ENCODE data around the gene EMC9.

DNA sequence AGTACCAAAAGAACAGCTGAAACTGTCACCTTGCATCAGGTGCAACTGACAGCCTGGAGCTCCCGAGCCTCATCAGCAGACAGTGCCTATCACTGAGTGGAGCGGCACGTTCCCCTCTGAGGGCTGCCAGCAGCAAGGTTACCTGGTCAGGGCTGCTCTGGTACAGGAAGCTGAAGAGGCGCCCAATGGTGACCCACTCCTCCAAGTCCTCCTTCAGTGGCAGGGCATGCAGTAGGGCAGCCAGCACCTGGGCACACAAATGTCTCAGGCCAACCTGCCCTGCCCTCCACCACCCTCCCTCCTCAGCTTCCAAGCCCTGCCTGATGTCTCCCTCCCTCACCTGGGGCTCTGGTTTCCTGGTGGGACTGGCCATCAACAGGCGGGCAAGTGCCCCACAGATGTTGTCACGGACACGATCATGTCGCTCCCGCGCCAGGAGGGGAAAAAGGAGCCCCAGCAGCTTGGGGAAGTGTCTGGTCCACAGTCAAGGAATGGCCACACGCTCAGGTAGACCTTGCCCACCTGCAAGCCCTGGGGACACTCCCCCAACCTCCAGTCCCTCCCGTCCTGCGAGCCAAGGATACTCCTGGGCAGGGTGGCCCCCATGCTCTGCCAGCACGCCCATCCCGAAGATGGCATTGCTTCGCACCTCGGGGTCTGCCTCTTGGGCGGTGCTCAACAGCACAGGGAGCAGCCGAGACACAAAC, 40.1 kb upstream of the EMC9 start:
- TF ChIP-seq, protein P1, sequence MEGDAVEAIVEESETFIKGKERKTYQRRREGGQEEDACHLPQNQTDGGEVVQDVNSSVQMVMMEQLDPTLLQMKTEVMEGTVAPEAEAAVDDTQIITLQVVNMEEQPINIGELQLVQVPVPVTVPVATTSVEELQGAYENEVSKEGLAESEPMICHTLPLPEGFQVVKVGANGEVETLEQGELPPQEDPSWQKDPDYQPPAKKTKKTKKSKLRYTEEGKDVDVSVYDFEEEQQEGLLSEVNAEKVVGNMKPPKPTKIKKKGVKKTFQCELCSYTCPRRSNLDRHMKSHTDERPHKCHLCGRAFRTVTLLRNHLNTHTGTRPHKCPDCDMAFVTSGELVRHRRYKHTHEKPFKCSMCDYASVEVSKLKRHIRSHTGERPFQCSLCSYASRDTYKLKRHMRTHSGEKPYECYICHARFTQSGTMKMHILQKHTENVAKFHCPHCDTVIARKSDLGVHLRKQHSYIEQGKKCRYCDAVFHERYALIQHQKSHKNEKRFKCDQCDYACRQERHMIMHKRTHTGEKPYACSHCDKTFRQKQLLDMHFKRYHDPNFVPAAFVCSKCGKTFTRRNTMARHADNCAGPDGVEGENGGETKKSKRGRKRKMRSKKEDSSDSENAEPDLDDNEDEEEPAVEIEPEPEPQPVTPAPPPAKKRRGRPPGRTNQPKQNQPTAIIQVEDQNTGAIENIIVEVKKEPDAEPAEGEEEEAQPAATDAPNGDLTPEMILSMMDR (conservative IDR thresholded peaks at IDR 0.05; ENCODE audit: low read length) = no peak
- TF ChIP-seq EZH2phosphoT487 (IDR thresholded peaks at IDR 0.05; ENCODE audit: borderline replicate concordance) = no peak
